COLO829 (cell line): ENCODE results near the gene MSI1.
A peak's percentile ranks its signal among the peaks of the same experiment; 100 is the strongest.

Experiments
- DNase-seq: peaks from one replicate; pipeline ENCODE4 v3.0.0; 2012; ENCODE audit warnings: low spot score

The MSI1 gene

GRCh38 chr12:120321382-120322202 is 47.4 kb downstream of the MSI1 start:
- DNase-seq = no peak

DNA sequence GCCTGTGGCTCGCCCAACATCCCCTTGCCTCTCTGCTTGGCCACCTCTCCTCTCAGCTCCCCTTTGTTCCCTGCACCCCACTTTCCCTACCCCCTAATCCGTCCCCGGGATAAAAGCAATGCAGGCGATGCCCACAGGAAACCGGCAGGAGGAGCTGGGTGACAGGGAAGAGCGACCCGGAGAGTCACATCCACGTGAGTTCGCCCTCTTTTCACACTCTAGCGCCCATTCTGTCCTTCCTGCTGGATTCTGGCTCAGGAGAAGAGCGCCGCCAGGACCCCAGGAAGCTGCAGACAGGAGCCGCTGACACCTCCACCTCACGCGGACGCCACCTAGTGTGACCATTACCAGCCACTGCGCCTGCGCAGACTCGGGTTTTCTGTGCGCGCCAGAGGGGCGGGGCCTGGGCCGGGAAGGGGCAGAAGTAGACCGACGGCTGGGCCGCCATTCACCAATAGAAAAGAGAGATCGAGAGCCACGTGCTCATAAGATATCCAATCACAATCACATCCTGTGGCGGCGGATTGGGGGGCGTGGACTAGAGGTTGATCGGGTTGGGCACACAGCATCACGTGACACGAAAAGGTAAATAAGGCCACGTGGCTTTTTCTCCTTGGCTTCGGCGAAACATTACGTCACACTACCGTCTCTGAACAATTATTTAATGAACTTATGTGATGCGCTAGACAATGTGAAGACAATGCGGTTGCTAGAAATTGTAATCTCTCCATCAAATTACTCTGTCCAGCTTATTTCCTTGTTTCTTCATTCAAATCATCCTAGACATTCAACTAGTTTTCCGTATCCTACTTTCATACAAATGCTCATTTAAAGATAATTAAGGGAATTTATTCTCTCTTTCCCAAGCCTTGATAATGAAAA is 51.5 kb downstream of the MSI1 start:
- DNase-seq = peak; percentile 99

GRCh38 chr12:120316798-120317223 is 52.2 kb downstream of the MSI1 start:
- DNase-seq = no peak

- no peak for DNase-seq
These were observed 54.7 kb downstream of the MSI1 start for GRCh38 chr12:120314220-120314619.

DNA sequence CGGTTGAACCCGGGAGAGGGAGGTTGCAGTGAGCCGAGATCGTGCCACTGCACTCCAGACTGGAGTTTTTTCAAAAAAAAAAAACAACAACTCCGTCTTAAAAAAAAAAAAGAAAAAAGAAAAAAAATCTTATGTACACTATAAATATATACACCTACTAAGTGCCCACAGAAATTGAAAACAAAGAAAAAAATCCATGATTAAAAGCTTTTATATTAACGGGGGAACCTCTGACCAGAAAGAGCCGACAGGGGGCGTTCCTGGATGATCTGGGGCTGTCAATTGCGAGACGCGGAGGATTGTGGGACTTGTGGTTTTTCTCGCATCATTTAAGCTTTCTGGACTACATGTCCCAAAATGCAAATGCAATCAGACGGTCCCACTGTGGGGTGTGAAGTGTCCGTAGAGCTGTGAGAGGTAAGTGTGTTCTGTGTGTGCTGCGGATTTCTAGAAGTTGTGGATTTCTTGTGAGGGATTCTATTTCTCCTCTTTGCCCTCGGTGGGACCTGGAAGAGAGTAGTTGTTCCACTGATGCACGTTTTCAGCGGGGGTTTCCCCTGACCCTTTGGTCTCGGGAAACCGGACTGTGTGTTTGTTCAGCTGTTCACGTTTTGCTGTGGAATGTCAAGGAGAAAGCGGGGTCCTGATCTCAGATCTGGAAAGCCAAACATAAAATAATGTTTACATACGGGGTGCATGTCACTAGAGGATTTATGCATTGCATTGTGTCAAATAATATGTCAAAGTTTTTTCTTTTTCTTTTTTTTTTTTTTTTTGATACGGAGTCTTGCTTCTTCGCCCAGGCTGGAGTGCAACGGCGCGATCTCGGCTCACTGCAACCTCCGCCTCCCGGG is 66.8 kb downstream of the MSI1 start, which contains the start of gene SIRT4:
Gene SIRT4, plus strand, starts transcription at position 360 of the 854 bp plus-strand sequence. CDS start 1,241 bp downstream, outside the sequence.
- peak; percentile 97 for DNase-seq

DNA sequence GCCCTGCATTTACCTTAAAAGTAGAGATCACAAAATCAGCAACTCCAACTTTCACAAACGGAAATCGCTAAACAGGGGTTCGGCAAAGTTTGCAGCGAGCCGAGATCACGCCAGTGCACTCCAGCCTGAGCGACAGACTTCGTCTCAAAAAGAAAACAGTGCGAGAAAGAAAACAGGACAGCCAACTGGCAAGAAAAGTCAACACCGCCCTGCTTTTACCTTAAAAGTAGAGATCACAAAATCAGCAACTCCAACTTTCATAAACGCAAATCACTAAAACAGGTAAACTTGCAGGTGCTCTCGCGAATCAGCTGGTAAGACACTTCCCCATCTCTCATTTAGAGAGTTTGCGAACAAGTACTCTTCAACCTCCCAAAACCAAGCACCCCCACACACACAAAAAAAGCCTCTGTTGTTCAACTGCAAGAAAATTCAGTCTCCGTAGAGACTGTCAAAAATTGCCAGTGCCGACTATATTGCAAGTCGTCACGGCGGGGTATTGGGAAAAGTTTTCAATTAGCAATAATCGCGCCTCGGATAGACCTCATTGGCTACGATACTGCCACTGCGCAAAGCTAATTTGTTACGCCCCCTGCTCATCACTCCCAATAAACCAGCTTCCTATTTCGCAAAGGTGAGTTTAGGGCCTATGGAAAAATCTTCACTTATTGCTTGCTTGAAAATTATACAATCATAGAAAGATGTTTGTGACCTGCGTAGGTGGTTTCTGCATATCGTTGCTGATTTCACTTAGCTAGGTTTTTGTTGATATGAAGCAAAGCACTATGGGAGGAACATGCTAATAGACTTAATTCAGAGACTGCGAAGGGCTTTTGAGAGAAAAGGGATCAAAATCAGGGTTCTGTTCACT is 76.1 kb downstream of the MSI1 start, which contains the start of gene RNU4-1:
Gene RNU4-1, minus strand, starts transcription at position 577 of the 871 bp plus-strand sequence.
- DNase-seq = peak; percentile 74

DNA sequence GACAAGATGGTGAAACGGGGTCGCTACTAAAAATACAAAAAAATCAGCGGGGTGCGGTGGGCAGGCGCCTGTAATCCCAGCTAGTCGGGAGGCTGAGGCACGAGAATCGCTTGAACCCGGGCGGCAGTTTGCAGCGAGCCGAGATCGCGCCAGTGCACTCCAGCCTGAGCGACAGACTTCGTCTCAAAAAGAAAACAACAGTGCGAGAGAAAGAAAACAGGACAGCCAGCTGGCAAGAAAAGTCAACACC is 76.6 kb downstream of the MSI1 start:
- no peak for DNase-seq
